A549 (cell line): ENCODE measurements around the gene PTPRG.

Source experiments
- CTCF ChIP-seq: fragments of >200 bp; sonication (Bioruptor Twin); formaldehyde crosslinking; IDR thresholded peaks from 3 replicates; pipeline ENCODE4 v1.5.1; 2016
- POLR2A ChIP-seq: IDR thresholded peaks from 2 replicates; pipeline ENCODE4 v1.6.1; 2012; ENCODE audit warnings: mild to moderate bottlenecking, low read length
- REST ChIP-seq: fragments of 200-600 bp; sonication (generic); IDR thresholded peaks from 2 replicates; pipeline ENCODE4 v1.6.1; 2016; ENCODE audit warnings: antibody characterized with exemption, mild to moderate bottlenecking, moderate library complexity
- ZSCAN20 ChIP-seq: fragments of 250-450 bp; sonication (Bioruptor Pico); IDR thresholded peaks from 2 replicates; pipeline ENCODE4 v1.8.0; 2022; ENCODE audit warnings: mild to moderate bottlenecking, moderate library complexity

GRCh38 chr3:61812085-61812484 is 250.7 kb downstream of the PTPRG start:
- no peak for TF ChIP-seq REST
- no peak for TF ChIP-seq POLR2A
- no peak for TF ChIP-seq ZSCAN20
- no peak for TF ChIP-seq CTCF
